HG02970 (cell line): ENCODE data around the gene RAMACL.
A peak's percentile ranks its signal among the peaks of the same experiment; 100 is the strongest.

Experiments
- ATAC-seq: cut with Tn5 transposase; IDR thresholded peaks from one replicate; pipeline ENCODE4 v1.9.1; 2021; ENCODE audit warnings: mild to moderate bottlenecking, moderate library complexity, moderate number of reproducible peaks; ENCODE audit not compliant: unreplicated experiment, low FRiP score

The RAMACL gene

GRCh38 chr6:166560222-166560621 lies 26.3 kb downstream of the RAMACL start:
- no peak for ATAC-seq

GRCh38 chr6:166559662-166560061 lies 26.8 kb downstream of the RAMACL start:
- no peak for ATAC-seq

GRCh38 chr6:166559211-166559610 lies 27.3 kb downstream of the RAMACL start:
- ATAC-seq = no peak

- ATAC-seq = no peak
Measured at GRCh38 chr6:166558156-166559005, 28.1 kb downstream of the RAMACL start.

GRCh38 chr6:166556863-166557322 lies 29.6 kb downstream of the RAMACL start:
- no peak for ATAC-seq

GRCh38 chr6:166556336-166556735 lies 30.1 kb downstream of the RAMACL start:
- no peak for ATAC-seq

GRCh38 chr6:166555086-166555485 lies 31.4 kb downstream of the RAMACL start:
- ATAC-seq = no peak

- ATAC-seq = no peak
Measured at GRCh38 chr6:166554316-166554715, 32.2 kb downstream of the RAMACL start.

- ATAC-seq = no peak
Measured at GRCh38 chr6:166553563-166554271, 32.8 kb downstream of the RAMACL start.

GRCh38 chr6:166552600-166552999 lies 33.9 kb downstream of the RAMACL start:
- no peak for ATAC-seq

GRCh38 chr6:166551754-166552495 lies 34.6 kb downstream of the RAMACL start:
- no peak for ATAC-seq

- no peak for ATAC-seq
Measured at GRCh38 chr6:166546653-166547052, 39.8 kb downstream of the RAMACL start.

- ATAC-seq = no peak
Measured at GRCh38 chr6:166545156-166546034, 41.1 kb downstream of the RAMACL start.

- no peak for ATAC-seq
Measured at GRCh38 chr6:166544296-166544605, 42.2 kb downstream of the RAMACL start.

GRCh38 chr6:166543603-166544295 lies 42.7 kb downstream of the RAMACL start:
- ATAC-seq = no peak

GRCh38 chr6:166542580-166542912 lies 43.9 kb downstream of the RAMACL start:
- ATAC-seq = no peak

GRCh38 chr6:166541876-166542579 lies 44.5 kb downstream of the RAMACL start:
- ATAC-seq = no peak

GRCh38 chr6:166541366-166541765 lies 45.1 kb downstream of the RAMACL start:
- peak; percentile 36 for ATAC-seq
